ENCODE data around the gene SPIN3.

DNA sequence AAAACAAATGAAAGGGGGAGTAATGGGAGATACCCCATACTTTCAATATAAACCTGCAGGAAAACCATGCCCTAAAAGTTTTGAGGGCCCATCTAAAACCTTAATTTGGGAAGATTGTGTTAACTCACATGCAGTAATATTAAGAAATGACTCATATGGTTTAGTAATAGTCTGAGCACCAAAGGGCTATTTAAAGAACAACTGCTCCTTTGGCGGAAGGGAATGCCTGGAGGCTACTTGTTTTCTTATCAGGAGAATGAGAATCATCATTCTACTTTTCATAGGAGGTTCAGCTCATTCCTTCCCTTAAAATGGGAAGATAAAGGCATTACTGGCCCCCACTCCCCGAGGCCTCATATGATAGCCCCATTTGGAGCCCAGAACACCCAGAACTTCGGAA lies 47.6 kb downstream of the SPIN3 start:
- no peak for TF ChIP-seq EZH2 (IDR thresholded peaks at IDR 0.05)
- TF ChIP-seq POLR2AphosphoS5 (IDR thresholded peaks at IDR 0.05; ENCODE audit: low read depth, low read length) = no peak
- peak; percentile 50; the same call in 1 of the 2 replicates for TF ChIP-seq CEBPB (IDR thresholded peaks at IDR 0.05; ENCODE audit: low read depth)
- TF ChIP-seq YY1 (IDR thresholded peaks at IDR 0.05; ENCODE audit: extremely low read depth, insufficient replicate concordance, low read depth, low read length) = no peak
- no peak for TF ChIP-seq REST (IDR thresholded peaks at IDR 0.05; ENCODE audit: low read depth)
